Skin epidermis (tissue), 12 donors: ENCODE data around the gene BUB1B.

Source experiments
- H3K27ac ChIP-seq, 21 experiments: fragments of 200-600 bp; sonication (generic) in 11 of 21; one replicate each; pipeline ENCODE4 v1.5.0; 2020; ENCODE audit warnings: mild to moderate bottlenecking in 3 of 21, inconsistent platforms in 2 of 21, moderate library complexity in 2 of 21
- H3K4me3 ChIP-seq, 7 experiments: fragments of 200-600 bp; sonication (generic) in 2 of 7; one replicate each; pipeline ENCODE4 v1.5.0; 2020; ENCODE audit warnings: inconsistent platforms in 2 of 7, mild to moderate bottlenecking in 2 of 7, moderate library complexity in 1 of 7

The BUB1B gene

GRCh38 chr15:40269604-40270003 is 108.7 kb downstream of the BUB1B start:
- Histone ChIP-seq H3K27ac (no peak overlapping the region), H3K4me3 (no peak overlapping the region)

GRCh38 chr15:40270246-40270995 is 109.6 kb downstream of the BUB1B start:
- H3K4me3 ChIP-seq, result no peak overlapping the region
- no peak overlapping the region for H3K27ac ChIP-seq
